GM12864 (cell line): ENCODE data around the gene HJV.

ENCODE experiments used
- DNase-seq: peaks from one replicate; pipeline ENCODE4 v3.0.0-alpha.2; 2011; ENCODE audit warnings: low read depth
- H3K4me3 ChIP-seq: 2 replicates; pipeline ENCODE4 v1.5.1; 2011; ENCODE audit warnings: mild to moderate bottlenecking, low read depth, low read length, control low read depth
- TF ChIP-seq, protein P1 (sequence below): IDR thresholded peaks from 2 replicates; pipeline ENCODE4 v1.5.1; 2011; ENCODE audit warnings: low read depth, mild to moderate bottlenecking, moderate library complexity, low read length, control low read depth, inconsistent platforms; ENCODE audit errors: missing control alignments

HJV gene

DNA sequence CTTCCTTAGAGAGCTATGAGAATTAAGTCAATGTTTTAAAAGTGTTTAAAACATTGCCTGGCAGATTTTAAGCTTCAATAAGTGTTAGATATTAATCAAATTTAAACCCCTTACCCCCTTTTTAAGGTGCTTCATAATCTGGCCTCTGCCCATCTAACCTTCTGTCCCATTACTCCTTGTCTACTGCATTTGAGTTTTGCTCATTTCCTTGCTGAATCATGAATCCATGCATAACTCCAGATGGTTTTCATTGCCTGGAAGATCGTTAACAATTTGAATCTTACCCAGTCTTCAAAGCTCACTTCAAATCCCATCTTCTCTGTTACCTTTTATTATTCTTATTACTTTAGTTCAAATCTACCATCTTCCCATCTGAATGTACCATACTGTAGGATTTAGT is 4.6 kb downstream of the HJV start:
- H3K4me3 ChIP-seq = no peak overlapping the region
- DNase-seq = no peak
- TF ChIP-seq, protein P1, sequence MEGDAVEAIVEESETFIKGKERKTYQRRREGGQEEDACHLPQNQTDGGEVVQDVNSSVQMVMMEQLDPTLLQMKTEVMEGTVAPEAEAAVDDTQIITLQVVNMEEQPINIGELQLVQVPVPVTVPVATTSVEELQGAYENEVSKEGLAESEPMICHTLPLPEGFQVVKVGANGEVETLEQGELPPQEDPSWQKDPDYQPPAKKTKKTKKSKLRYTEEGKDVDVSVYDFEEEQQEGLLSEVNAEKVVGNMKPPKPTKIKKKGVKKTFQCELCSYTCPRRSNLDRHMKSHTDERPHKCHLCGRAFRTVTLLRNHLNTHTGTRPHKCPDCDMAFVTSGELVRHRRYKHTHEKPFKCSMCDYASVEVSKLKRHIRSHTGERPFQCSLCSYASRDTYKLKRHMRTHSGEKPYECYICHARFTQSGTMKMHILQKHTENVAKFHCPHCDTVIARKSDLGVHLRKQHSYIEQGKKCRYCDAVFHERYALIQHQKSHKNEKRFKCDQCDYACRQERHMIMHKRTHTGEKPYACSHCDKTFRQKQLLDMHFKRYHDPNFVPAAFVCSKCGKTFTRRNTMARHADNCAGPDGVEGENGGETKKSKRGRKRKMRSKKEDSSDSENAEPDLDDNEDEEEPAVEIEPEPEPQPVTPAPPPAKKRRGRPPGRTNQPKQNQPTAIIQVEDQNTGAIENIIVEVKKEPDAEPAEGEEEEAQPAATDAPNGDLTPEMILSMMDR = no peak

DNA sequence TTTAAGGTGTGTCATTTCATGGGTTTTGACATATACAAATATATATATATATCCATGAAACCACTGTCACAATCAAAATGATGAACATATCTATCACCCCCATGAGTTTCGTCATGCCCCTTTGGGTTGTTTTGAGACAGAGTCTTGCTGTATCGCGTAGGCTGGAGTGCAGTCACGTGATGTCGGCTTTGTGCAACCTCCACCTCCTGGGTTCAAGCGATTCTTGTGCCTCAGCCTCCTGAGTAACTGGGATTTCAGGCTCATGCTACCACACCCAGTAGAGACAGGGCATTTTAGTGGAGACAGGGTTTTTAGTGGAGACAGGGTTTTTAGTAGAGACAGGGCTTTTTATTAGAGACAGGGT is 8.0 kb downstream of the HJV start:
- H3K4me3 ChIP-seq = no peak overlapping the region
- DNase-seq = no peak

DNA sequence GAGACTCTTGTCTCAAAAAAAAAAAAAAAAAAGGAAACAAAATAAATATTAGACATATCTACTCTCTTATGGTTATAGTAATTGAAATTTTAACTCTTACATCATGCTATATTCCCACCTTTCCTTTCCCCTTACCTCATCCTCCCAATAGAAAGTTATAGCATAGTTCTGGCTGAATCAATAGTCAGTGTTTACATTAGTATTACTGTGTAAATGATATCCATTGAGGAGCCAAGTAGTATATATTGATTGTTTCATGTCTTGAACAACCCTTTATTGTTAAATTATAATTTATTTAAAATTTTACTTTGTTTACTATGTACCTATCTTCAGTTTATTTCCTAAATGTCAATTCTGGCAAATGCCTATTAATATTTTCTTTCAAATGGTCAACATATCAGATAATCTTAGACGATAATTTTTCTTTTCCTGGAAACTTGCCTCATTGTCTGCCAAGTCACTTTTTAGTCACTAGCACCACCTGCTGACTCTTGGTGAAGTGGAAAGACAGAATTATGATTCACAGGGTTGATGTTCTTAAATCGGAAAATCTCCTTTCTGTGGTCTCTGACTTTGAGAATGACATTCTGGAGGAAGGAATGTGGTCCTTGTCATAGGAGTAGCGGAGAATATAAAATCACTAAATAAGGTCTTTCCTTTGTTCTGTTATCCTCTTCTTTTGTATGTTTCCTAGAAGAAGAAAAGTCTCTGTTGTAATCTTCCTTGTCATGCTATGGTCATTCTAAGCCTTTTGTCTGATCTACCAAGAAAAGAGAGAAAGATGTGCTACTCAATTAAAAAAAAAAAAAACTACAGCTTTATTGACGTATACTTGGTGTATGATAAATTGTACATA is 8.6 kb downstream of the HJV start:
- DNase-seq = no peak
- TF ChIP-seq, protein P1 = peak; percentile 61
- no peak overlapping the region for H3K4me3 ChIP-seq

More for the DNA sequence above, 8.0 kb downstream of the HJV start:
- TF ChIP-seq, protein P1 = no peak

DNA sequence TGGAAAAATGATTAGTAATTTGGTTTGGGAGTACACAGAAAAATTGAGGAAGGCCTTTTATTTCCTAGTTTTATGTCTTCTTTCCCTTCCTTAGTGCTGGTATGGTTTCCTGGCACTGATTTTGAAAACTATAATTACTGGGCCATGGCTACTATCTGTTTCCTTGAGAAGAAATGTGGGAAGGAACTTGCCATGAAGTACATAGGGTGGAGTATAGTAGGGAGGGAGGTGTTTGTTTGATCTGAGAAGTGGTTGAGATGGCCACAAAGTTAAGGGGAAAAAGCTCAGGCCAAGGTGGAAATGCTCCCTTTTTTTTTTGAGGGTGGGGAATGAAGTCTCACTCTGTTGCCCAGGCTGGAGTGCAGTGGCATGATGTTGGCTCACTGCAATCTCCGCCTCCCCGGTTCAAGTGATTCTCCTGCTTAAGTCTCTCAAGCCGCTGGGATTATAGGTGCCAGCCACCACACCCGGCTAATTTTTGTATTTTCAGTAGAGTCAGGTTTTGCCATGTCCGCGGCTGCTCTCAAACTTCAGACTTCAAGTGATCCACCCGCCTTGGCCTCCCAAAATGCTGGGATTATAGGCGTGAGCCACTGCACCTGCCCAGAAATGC is 11.3 kb downstream of the HJV start:
- TF ChIP-seq, protein P1 = no peak
- no peak overlapping the region for H3K4me3 ChIP-seq
- no peak for DNase-seq

DNA sequence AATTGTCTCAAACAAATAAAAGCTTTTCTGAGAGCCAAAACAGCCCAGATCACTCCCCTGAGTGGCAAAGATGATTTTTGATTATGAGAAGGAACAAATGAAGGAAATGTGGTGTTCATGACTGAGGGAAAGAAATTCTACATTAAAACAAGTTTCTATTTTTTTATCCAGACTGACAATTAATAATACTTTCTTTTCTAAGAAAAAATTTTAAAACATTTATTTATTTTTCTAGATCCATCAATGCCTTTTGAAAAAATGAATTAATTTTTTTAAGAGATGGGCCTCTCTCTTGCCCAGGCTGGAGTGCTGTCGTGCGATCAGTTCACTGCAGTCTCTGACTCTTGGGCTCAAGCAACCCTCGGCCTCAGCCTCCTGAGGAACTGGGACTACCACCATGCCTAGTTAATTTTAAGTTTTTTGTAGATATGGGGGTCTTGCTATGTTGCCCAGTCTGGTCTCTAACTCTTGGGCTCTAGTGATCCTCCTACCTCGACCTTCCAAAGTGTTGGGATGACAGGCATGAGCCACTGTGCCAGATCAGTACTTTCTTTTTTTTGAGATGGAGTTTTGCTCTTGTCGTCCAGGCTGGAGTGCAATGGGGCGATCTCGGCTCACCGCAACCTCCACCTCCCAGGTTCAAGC is 13.9 kb downstream of the HJV start:
- TF ChIP-seq, protein P1 = no peak
- no peak for DNase-seq
- H3K4me3 ChIP-seq = no peak overlapping the region

DNA sequence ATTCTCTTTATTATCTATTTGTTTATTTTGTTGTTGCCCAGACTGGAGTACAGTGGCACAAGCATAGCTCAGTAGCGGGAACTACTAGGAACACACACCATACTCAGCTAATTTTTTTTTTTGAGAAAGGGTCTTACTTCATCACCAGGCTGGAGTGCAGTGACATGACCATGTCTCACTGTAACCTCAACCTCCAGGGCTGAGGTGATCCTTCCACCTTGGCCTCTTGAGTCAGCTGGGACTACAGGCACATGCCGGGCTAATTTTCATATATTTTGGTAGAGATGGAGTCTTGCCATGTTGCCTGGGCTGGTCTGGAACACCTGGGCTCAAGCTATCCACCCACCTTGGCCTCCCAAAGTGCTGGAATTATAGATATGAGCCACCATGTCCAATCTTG is 19.8 kb downstream of the HJV start:
- no peak overlapping the region for H3K4me3 ChIP-seq
- TF ChIP-seq, protein P1 = no peak
- DNase-seq = no peak
